Measurements from ENCODE around the gene RFX5. TPM values are rescaled to one million over a fixed set of nuclear protein-coding genes. Genes with fewer than 3 reads are reported as not detected.
A peak's percentile ranks its signal among the peaks of the same experiment; 100 is the strongest.

Gene RFX5
- total RNA-seq, 1 experiment from 2014 or later: 73.6 TPM

- no peaks in the 10 kb centered on the region for H3K9me3 ChIP-seq (ENCODE audit: insufficient read depth, low read depth)
- no peak overlapping the region for H3K4me3 ChIP-seq
- no peak overlapping the region for H2AFZ ChIP-seq
- H4K20me1 ChIP-seq (ENCODE audit: insufficient read depth): peaks cover 20% of the 10 kb centered on the region
- H3K27me3 ChIP-seq (ENCODE audit: insufficient read depth, low read depth): no peaks in the 10 kb centered on the region
- POLR2A ChIA-PET (ENCODE audit: unreplicated experiment): interaction anchor here (0.5 kb wide), 1 partner anchor 19 kb away, joined by 6 read pairs; no protein-coding TSS in a partner anchor
- TF ChIP-seq, protein P1, sequence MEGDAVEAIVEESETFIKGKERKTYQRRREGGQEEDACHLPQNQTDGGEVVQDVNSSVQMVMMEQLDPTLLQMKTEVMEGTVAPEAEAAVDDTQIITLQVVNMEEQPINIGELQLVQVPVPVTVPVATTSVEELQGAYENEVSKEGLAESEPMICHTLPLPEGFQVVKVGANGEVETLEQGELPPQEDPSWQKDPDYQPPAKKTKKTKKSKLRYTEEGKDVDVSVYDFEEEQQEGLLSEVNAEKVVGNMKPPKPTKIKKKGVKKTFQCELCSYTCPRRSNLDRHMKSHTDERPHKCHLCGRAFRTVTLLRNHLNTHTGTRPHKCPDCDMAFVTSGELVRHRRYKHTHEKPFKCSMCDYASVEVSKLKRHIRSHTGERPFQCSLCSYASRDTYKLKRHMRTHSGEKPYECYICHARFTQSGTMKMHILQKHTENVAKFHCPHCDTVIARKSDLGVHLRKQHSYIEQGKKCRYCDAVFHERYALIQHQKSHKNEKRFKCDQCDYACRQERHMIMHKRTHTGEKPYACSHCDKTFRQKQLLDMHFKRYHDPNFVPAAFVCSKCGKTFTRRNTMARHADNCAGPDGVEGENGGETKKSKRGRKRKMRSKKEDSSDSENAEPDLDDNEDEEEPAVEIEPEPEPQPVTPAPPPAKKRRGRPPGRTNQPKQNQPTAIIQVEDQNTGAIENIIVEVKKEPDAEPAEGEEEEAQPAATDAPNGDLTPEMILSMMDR (conservative IDR thresholded peaks at IDR 0.05): no peak
- no peak for TF ChIP-seq EZH2 (IDR thresholded peaks at IDR 0.05; ENCODE audit: low read depth)
- H3K36me3 ChIP-seq (ENCODE audit: low read depth): peaks cover 11% of the 10 kb centered on the region; the same call in 1 of the 2 replicates
- intact Hi-C loops (cut with micrococcal nuclease; ENCODE audit: unreplicated experiment): no loop called here
- CTCF ChIA-PET: no interaction called here
- no peak overlapping the region for H3K4me2 ChIP-seq
- no peaks in the 10 kb centered on the region for H3K9me2 ChIP-seq (ENCODE audit: insufficient read depth)
- BruUV-seq (replicated peaks): no TSS peak
- peak in 1 of 2 experiments; percentile 35 for DNase-seq
- H3K79me2 ChIP-seq (ENCODE audit: low read depth): peaks cover 15% of the 10 kb centered on the region
- H3K4me1 ChIP-seq (replicated peaks; ENCODE audit: insufficient read depth): peaks cover 21% of the 10 kb centered on the region
- H3K27ac ChIP-seq: no peak overlapping the region
- peaks cover 17% of the 10 kb centered on the region for H3F3A ChIP-seq (ENCODE audit: insufficient read depth, low read depth)
These were observed 32.7 kb downstream of the RFX5 start for GRCh38 chr1:151314137-151314875.

- peaks cover 17% of the 10 kb centered on the region for H3F3A ChIP-seq (ENCODE audit: insufficient read depth, low read depth)
- no peaks in the 10 kb centered on the region for H3K9me3 ChIP-seq (ENCODE audit: insufficient read depth, low read depth)
- H2AFZ ChIP-seq: no peak overlapping the region
- DNase-seq: no peak
- H3K27me3 ChIP-seq (ENCODE audit: insufficient read depth, low read depth): no peaks in the 10 kb centered on the region
- H3K4me3 ChIP-seq: no peak overlapping the region
- H3K36me3 ChIP-seq (ENCODE audit: low read depth): peaks cover 11% of the 10 kb centered on the region; the same call in 1 of the 2 replicates
- intact Hi-C loops (cut with micrococcal nuclease; ENCODE audit: unreplicated experiment): no loop called here
- POLR2A ChIA-PET (ENCODE audit: unreplicated experiment): interaction anchor here (0.5 kb wide), 1 partner anchor 20 kb away, joined by 6 read pairs; no protein-coding TSS in a partner anchor
- H3K9me2 ChIP-seq (ENCODE audit: insufficient read depth): no peaks in the 10 kb centered on the region
- peaks cover 15% of the 10 kb centered on the region for H3K79me2 ChIP-seq (ENCODE audit: low read depth)
- H3K4me2 ChIP-seq: no peak overlapping the region
- CTCF ChIA-PET: interaction anchor here (0.6 kb wide), 1 partner anchor 56 kb away, joined by 3 read pairs; no protein-coding TSS in a partner anchor
- no peak overlapping the region for H3K27ac ChIP-seq
- H4K20me1 ChIP-seq (ENCODE audit: insufficient read depth): peaks cover 20% of the 10 kb centered on the region
- BruUV-seq (replicated peaks): no TSS peak
- TF ChIP-seq EZH2 (IDR thresholded peaks at IDR 0.05; ENCODE audit: low read depth): no peak
- TF ChIP-seq, protein P1 (conservative IDR thresholded peaks at IDR 0.05): no peak
- H3K4me1 ChIP-seq (replicated peaks; ENCODE audit: insufficient read depth): peaks cover 21% of the 10 kb centered on the region
These were observed 33.6 kb downstream of the RFX5 start for GRCh38 chr1:151313501-151313900.

GRCh38 chr1:151312826-151313225, 34.2 kb downstream of the RFX5 start:
- Histone ChIP-seq H3K4me1 (replicated peaks; ENCODE audit: insufficient read depth) (peaks cover 21% of the 10 kb centered on the region), H3K27ac (peak overlapping the region; percentile 88; the same call in 1 of the 2 replicates)
- CTCF ChIA-PET: interaction anchor here (0.6 kb wide), 1 partner anchor 55 kb away, joined by 3 read pairs; no protein-coding TSS in a partner anchor

More at GRCh38 chr1:151312826-151313225, 34.2 kb downstream of the RFX5 start:
- Histone ChIP-seq H2AFZ (no peak overlapping the region), H3K4me3 (no peak overlapping the region), H3F3A (ENCODE audit: insufficient read depth, low read depth) (peaks cover 17% of the 10 kb centered on the region), H3K79me2 (ENCODE audit: low read depth) (peaks cover 15% of the 10 kb centered on the region), H3K9me3 (ENCODE audit: insufficient read depth, low read depth) (no peaks in the 10 kb centered on the region), H4K20me1 (ENCODE audit: insufficient read depth) (peaks cover 20% of the 10 kb centered on the region), H3K36me3 (ENCODE audit: low read depth) (peaks cover 10% of the 10 kb centered on the region; the same call in 1 of the 2 replicates), H3K27me3 (ENCODE audit: insufficient read depth, low read depth) (no peaks in the 10 kb centered on the region), H3K4me2 (no peak overlapping the region), H3K9me2 (ENCODE audit: insufficient read depth) (no peaks in the 10 kb centered on the region)
- no peak for DNase-seq
- no TSS peak for BruUV-seq (replicated peaks)
- intact Hi-C loops (cut with micrococcal nuclease; ENCODE audit: unreplicated experiment): no loop called here
- POLR2A ChIA-PET (ENCODE audit: unreplicated experiment): no interaction called here
- TF ChIP-seq EZH2 (IDR thresholded peaks at IDR 0.05; ENCODE audit: low read depth): no peak
- TF ChIP-seq, protein P1 (conservative IDR thresholded peaks at IDR 0.05): no peak

All from PC-9 (cell line).